GM21526 (cell line): ENCODE data around the gene DRAM2.

ENCODE experiments used
- ATAC-seq: cut with Tn5 transposase; IDR thresholded peaks from one replicate; pipeline ENCODE4 v1.9.1; 2021; ENCODE audit warnings: moderate library complexity; ENCODE audit not compliant: unreplicated experiment, low FRiP score

The DRAM2 gene

DNA sequence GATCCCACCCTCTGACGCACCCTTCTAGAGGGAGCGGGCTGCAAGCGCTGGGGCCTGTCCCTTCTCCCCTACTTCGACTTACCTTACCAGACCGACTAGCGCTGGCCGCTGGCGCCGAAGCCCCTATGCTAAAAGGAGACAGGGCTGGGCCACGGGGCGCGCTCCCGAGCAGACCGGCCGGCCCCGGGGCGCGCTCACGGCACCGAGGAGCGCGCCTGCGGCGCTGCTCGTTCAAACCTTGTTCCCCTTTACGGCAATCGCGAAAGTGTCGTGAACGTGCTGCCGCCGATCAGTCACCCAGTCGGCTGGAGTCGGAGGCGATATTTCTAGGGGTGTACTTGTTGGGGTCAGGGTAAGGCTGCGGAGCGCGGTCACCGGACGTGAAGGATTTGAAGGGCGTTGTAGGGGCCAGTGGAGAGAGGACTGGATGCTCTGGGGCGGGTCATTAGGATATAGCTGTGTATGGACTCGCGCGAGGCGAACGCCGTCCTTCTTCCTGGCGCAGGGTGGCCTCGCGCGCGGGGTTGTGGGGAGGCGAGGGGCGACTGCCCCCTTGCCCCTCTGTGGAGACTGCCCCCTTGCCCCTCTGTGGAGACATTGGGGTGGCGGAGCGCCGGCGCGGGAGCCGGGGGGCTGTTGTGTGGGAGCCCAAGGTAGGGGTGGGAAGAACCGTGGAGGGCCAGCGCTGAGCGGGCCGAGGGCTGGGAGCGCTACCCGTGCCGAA, at the start of gene DRAM2, which contains the start of gene CEPT1:
Gene DRAM2, minus strand, starts transcription at position 138 of the 724 bp plus-strand sequence. CDS start 8,539 bp downstream, outside the sequence.
Gene CEPT1, plus strand, starts transcription at position 268 of the 724 bp plus-strand sequence. CDS start 7,492 bp downstream, outside the sequence.
- peak; percentile 55 for ATAC-seq

DNA sequence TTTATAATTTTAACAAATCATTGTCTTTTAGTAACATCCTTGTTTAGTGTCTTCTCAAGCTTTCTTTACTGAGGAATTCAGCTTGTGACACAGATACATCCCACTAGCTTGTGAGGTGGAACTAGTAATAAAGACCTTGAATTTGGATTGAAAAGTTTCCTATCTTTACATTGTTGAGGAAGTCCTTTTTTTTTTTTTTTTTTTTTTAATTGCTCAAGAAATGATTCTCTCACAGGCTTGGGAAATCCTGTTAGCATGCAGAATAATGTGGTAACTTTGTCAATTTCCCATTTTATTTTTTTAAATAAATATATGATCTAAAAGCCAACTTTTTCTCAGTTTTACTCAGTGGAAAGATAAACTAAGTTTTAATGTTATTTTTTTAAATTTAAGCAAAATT, 44.8 kb upstream of the DRAM2 start:
- ATAC-seq: no peak

DNA sequence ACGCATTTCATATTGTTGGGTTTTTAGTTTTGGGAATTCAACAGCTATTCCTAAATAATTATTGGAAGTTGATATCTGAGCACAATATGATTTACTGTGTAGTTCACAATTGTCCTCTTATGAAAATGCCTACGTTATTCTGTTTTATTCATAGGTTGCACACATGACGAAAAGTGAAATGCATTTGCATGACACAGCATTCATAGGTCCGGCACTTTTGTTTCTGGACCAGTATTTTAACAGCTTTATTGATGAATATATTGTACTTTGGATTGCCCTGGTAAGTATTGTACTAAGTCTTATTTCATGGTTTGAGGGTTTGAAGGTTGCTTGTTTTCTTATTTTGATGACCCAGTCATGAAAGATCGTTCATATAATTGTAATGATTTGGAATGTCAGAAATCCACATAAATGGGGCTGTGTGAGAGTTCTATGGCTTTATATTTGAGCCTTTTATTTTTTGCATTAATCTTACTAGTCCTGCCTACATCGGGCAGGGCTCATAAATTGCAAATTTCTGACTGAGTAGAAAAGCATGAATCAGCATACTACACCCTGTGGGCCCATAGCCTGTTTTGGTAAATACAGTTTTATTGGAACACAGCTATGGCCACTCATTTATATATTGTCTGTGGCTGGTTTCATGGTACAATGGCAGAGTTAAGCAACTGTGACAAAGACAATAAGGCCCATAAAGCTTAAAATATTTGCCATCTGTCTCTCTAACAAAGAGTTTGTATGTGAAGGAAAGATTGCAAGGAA, 43.6 kb upstream of the DRAM2 start:
- no peak for ATAC-seq

- ATAC-seq: no peak
Measured at GRCh38 chr1:111182052-111182451, 42.2 kb upstream of the DRAM2 start.

GRCh38 chr1:111179968-111180533, 40.2 kb upstream of the DRAM2 start:
- ATAC-seq: no peak

DNA sequence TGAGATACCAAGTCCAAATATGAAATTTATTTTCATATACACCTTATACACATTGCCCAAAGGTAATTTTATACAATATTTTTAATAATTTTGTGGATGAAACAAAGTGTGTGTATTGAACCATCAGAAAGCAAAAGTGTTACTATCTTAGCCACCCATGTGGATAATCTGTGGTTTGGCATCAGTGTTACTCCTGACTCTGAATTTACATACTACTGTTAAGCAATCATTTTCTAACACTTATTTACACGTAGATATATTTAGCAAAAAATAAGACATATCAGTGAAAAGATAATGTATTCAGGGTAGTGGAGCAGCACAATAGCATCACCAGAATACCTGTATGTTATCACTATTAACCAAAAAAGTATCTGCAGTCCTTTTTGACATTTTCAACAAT, 36.8 kb upstream of the DRAM2 start:
- no peak for ATAC-seq

DNA sequence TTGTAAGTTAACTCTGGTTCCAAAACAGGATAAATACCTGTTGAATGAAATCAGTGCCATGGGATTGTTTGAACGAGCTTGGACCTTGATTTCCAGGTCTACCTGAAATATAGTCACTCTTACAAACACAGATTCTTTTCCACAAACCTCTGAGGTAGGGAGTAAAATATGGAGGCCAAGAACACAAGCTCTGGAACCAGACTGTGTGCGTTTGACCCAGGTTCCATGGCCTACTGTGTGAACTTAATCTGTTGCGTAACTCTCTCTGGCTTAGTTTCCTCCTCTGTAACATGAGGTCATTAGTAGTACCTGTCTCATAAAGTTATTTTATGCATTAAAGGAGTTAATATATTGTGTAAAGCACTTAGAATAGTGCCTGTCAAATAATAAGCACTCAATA, 35.5 kb upstream of the DRAM2 start:
- ATAC-seq: no peak

DNA sequence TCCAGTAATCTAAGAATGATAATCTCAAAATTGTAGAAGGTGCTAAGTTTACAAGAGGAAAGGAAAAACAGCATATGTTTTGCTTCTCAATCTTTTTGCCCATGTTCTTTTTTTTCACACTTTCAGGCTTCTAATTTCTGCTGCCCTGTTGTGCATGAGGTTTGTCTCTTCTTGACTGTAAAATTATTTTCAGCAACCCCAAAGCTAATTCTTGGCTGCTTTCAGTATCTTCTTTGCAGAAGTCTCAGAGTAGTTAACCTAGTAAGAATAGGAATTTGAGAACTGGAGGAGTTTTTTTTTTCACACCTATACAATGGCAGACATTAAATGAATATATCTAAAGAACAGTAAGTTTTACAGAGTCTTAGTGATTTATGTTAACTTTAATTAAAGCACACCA, 34.2 kb upstream of the DRAM2 start:
- no peak for ATAC-seq

DNA sequence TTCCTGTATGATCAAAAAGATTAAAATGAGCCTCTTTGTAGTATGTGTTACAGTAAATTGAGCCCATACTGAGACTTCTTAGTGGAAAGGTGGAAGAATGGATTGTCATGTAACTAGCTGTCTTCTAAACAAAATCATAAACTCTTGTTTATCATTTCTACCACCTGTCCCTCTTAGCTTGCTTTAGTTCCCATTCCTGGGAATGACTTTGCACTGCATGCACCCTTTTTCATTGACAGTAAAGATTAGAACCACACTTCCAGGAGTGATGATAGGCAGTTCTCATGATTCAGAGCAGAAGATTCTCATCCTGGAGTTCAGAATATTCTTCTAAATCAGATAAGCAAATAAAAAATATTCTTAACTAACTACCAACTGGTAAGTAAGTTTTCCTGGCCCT, 32.6 kb upstream of the DRAM2 start:
- ATAC-seq: no peak

DNA sequence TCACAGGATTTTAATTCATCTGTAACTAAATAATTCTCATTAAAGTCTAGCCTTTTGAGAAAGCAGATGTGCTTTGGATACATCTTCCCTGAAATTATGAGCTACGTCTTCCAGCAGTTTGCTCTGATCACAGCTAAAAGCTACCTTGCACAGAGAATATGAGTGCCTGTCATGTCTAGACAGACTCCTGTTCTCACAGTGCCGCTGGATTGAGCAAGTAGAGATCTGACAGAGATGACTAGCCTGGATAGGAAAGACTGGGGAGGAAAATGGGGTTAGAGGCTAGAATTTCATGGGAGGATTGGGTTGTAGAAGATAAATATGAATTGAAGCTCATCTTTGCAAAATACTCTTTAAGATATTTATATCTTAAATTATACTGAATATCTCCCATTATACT, 24.3 kb upstream of the DRAM2 start:
- no peak for ATAC-seq

GRCh38 chr1:111163363-111163762, 23.5 kb upstream of the DRAM2 start:
- no peak for ATAC-seq

- ATAC-seq: no peak
Measured at GRCh38 chr1:111162488-111162880, 22.6 kb upstream of the DRAM2 start.

GRCh38 chr1:111161843-111162487, 22.1 kb upstream of the DRAM2 start:
- no peak for ATAC-seq

GRCh38 chr1:111157431-111157830, 17.5 kb upstream of the DRAM2 start:
- no peak for ATAC-seq

- no peak for ATAC-seq
Measured at GRCh38 chr1:111154021-111154999, 14.4 kb upstream of the DRAM2 start.

DNA sequence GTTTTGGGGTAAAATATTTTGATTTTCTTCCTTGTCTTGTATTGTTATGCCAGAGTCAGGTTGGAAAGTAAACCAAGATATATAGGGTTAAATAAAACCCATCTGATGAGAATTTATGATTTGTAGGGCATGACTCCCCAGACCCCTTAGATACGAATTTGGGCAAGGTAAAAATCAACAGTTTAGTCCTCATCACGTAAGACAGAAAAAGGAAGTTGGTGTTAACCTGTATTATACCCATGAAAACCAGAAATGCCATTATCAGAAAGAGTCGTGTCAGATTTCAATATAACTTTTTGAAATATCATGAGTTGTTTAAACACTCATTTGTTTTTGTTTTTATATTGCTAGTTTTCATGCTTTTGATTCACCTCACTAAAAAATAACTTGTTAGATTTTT, 11.9 kb upstream of the DRAM2 start:
- ATAC-seq: no peak

- peak; percentile 45 for ATAC-seq
Measured at GRCh38 chr1:111148376-111148881, 8.5 kb upstream of the DRAM2 start.

DNA sequence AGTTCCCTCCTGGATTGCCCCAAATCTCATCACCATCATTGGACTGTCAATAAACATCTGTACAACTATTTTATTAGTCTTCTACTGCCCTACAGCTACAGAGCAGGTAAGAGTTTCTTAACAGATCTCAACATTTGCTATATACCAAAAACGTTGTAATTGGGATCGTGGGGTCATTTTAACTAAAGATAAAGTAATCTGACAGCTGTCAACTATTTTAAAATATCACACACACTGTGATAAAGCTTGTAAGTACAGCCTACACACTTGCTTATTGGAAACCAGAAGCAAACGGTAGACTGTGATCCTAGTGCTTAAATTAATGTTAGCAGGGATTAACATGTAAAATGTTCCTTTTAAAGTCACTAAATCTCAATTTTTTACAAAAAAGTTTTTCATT, 8.1 kb upstream of the DRAM2 start:
- no peak for ATAC-seq

DNA sequence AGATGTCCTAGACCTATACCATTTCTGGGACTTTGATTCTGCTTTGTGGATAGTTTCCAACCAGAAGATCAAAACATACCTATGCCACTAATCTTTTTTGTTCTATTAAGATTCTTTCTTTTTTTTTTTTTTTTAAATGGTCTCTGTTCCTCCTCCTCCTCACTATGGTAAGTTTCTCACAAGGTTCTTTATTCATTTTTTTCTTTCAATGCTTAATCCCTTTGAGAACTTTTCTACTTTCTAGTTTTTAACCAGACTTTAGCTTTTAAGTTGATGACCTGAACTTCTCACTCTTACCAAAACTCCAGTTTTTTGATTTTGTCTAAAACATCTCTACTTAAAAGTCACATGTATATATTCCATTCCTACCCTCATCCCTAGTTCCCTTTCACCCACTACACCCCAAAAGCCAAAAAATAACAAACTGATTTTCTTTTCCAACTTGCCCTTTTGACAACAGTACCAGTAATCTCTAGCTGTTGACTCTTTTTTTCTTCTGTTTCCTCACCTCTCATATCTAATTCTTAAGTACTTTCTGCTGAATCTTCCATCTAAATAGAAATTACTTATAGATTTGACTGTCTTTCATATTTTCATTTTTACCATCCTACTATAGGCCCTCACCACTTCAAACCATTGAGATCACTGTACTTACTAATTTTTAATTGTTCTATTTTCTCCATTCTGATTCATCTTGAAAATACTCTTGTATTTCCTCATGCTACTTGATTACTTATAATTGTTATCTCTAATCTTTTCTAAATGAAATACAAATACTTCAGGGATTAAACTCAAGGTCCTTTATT, 6.3 kb upstream of the DRAM2 start:
- no peak for ATAC-seq
